ENCODE results near the gene NEMP1. TPM values are rescaled to one million over a fixed set of nuclear protein-coding genes. Genes with fewer than 3 reads are reported as not detected.

Gene NEMP1
- total and polyA plus RNA-seq, 2 of the 13 experiments (the other 11 are each of a cell fraction or from before 2014, with no cell fraction given) = 11.4 to 12.9 TPM

DNA sequence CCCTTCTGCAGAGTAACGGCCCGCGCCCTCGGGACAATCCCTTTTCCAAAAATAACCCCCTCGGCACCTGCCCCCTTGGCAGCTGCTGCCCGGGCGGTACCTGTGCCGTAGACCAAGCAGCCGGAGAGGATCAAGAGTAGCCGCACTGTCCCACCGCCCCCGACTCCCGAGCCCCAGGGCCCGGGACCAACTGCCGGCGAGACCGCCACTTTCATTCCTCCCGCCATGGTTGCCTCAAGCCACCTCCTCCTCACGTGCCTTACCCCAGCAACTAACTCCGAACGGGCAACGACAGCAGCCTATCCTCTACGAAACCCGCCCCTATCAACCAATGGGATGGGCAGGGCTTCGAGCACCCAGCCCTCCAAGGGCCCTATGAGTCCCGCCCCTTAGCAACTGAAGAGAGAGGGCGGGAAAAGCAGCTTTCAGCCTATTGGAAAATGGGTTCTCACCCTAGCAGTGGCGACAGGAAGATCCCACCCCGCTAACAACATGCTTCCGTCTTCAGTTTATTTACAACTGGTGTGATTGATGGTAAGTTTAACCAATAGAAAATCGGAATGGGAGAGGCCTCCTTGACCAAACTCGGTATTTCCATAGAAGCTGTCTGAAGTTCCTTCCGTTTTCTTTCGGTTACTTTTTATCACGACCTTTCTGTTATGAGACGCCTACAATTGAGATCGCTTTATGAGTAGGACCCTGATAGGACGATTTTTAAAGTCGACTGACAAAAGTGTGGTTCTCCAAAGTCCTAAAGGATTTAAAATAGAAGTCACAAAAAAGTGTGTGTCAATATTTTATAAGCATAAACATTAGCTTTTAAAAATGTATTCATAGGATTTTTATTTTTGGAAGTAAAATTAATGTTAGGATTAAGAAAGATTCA, at the start of gene NEMP1 (continued):
- TF ChIP-seq ZNF282 (IDR thresholded peaks at IDR 0.05; ENCODE audit: partially characterized antibody) (no peak), ZNF589 (CRISPR knock-in tag; conservative IDR thresholded peaks at IDR 0.05) (no peak), NR2C2 (CRISPR knock-in tag; IDR thresholded peaks at IDR 0.05; ENCODE audit: borderline replicate concordance) (no peak), SPEN (CRISPR knock-in tag; IDR thresholded peaks at IDR 0.05; ENCODE audit: low read depth) (0 out of 2 replicates have a peak, but pooled peaks have one; percentile 61), ZNF737 (CRISPR knock-in tag; IDR thresholded peaks at IDR 0.05; ENCODE audit: borderline replicate concordance) (no peak), ZNF563 (CRISPR knock-in tag; IDR thresholded peaks at IDR 0.05) (no peak), TAF1 (CRISPR knock-in tag; IDR thresholded peaks at IDR 0.05) (peak; percentile 48; the same call in 1 of the 2 replicates), ELF4 (CRISPR knock-in tag; IDR thresholded peaks at IDR 0.05; ENCODE audit: borderline replicate concordance) (no peak; the same call in 1 of the 2 replicates), ZBTB42 (CRISPR knock-in tag; IDR thresholded peaks at IDR 0.05) (no peak; the same call in 1 of the 2 replicates), RFX3 (CRISPR knock-in tag; IDR thresholded peaks at IDR 0.05) (peak; percentile 85), GZF1 (CRISPR knock-in tag; IDR thresholded peaks at IDR 0.05) (no peak), PHF20 (CRISPR knock-in tag; IDR thresholded peaks at IDR 0.05) (peak; percentile 51; the same call in 1 of the 2 replicates), SMARCE1 (IDR thresholded peaks at IDR 0.05; ENCODE audit: borderline replicate concordance) (no peak), JUNB (CRISPR knock-in tag; IDR thresholded peaks at IDR 0.05; ENCODE audit: borderline replicate concordance) (no peak; the same call in 1 of the 2 replicates), JUND (CRISPR knock-in tag; IDR thresholded peaks at IDR 0.05) (no peak)
- TF ChIP-seq, protein P1, sequence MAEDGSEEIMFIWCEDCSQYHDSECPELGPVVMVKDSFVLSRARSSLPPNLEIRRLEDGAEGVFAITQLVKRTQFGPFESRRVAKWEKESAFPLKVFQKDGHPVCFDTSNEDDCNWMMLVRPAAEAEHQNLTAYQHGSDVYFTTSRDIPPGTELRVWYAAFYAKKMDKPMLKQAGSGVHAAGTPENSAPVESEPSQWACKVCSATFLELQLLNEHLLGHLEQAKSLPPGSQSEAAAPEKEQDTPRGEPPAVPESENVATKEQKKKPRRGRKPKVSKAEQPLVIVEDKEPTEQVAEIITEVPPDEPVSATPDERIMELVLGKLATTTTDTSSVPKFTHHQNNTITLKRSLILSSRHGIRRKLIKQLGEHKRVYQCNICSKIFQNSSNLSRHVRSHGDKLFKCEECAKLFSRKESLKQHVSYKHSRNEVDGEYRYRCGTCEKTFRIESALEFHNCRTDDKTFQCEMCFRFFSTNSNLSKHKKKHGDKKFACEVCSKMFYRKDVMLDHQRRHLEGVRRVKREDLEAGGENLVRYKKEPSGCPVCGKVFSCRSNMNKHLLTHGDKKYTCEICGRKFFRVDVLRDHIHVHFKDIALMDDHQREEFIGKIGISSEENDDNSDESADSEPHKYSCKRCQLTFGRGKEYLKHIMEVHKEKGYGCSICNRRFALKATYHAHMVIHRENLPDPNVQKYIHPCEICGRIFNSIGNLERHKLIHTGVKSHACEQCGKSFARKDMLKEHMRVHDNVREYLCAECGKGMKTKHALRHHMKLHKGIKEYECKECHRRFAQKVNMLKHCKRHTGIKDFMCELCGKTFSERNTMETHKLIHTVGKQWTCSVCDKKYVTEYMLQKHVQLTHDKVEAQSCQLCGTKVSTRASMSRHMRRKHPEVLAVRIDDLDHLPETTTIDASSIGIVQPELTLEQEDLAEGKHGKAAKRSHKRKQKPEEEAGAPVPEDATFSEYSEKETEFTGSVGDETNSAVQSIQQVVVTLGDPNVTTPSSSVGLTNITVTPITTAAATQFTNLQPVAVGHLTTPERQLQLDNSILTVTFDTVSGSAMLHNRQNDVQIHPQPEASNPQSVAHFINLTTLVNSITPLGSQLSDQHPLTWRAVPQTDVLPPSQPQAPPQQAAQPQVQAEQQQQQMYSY (CRISPR knock-in tag; IDR thresholded peaks at IDR 0.05) = no peak
- TF ChIP-seq, protein P2, sequence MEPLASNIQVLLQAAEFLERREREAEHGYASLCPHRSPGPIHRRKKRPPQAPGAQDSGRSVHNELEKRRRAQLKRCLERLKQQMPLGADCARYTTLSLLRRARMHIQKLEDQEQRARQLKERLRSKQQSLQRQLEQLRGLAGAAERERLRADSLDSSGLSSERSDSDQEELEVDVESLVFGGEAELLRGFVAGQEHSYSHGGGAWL (CRISPR knock-in tag; IDR thresholded peaks at IDR 0.05) = peak; percentile 76; the same call in 1 of the 2 replicates
- TF ChIP-seq, protein P3, sequence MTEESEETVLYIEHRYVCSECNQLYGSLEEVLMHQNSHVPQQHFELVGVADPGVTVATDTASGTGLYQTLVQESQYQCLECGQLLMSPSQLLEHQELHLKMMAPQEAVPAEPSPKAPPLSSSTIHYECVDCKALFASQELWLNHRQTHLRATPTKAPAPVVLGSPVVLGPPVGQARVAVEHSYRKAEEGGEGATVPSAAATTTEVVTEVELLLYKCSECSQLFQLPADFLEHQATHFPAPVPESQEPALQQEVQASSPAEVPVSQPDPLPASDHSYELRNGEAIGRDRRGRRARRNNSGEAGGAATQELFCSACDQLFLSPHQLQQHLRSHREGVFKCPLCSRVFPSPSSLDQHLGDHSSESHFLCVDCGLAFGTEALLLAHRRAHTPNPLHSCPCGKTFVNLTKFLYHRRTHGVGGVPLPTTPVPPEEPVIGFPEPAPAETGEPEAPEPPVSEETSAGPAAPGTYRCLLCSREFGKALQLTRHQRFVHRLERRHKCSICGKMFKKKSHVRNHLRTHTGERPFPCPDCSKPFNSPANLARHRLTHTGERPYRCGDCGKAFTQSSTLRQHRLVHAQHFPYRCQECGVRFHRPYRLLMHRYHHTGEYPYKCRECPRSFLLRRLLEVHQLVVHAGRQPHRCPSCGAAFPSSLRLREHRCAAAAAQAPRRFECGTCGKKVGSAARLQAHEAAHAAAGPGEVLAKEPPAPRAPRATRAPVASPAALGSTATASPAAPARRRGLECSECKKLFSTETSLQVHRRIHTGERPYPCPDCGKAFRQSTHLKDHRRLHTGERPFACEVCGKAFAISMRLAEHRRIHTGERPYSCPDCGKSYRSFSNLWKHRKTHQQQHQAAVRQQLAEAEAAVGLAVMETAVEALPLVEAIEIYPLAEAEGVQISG (CRISPR knock-in tag; IDR thresholded peaks at IDR 0.05) = peak; percentile 62

Measured in HepG2 (cell line).